Measurements from ENCODE around the gene UPK3A.

The UPK3A gene

GRCh38 chr22:45336971-45337431, 52.3 kb downstream of the UPK3A start:
- Histone ChIP-seq H3K9ac (ENCODE audit: low read depth, low read length) (no peak overlapping the region), H3K36me3 (ENCODE audit: insufficient read depth, low read length) (peaks cover 72% of the 10 kb centered on the region), H3K27me3 (ENCODE audit: insufficient read depth, low read length, poor library complexity) (no peaks in the 10 kb centered on the region), H2AFZ (ENCODE audit: low read depth, low read length) (no peak overlapping the region), H3K9me3 (ENCODE audit: insufficient read depth, low read length, severe bottlenecking) (no peaks in the 10 kb centered on the region), H4K20me1 (ENCODE audit: insufficient read depth, low read length) (no peaks in the 10 kb centered on the region), H3K4me3 (ENCODE audit: low read depth in 1 of 2, low read length in 2 of 2) (no peak overlapping the region), H3K4me2 (ENCODE audit: insufficient read depth, low read length) (no peak overlapping the region), H3K4me1 (ENCODE audit: insufficient read depth, low read length) (no peaks in the 10 kb centered on the region), H3K27ac (ENCODE audit: low read length) (no peak overlapping the region), H3K79me2 (ENCODE audit: insufficient read depth, low read length) (no peaks in the 10 kb centered on the region)
- TF ChIP-seq, protein P1, sequence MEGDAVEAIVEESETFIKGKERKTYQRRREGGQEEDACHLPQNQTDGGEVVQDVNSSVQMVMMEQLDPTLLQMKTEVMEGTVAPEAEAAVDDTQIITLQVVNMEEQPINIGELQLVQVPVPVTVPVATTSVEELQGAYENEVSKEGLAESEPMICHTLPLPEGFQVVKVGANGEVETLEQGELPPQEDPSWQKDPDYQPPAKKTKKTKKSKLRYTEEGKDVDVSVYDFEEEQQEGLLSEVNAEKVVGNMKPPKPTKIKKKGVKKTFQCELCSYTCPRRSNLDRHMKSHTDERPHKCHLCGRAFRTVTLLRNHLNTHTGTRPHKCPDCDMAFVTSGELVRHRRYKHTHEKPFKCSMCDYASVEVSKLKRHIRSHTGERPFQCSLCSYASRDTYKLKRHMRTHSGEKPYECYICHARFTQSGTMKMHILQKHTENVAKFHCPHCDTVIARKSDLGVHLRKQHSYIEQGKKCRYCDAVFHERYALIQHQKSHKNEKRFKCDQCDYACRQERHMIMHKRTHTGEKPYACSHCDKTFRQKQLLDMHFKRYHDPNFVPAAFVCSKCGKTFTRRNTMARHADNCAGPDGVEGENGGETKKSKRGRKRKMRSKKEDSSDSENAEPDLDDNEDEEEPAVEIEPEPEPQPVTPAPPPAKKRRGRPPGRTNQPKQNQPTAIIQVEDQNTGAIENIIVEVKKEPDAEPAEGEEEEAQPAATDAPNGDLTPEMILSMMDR (IDR thresholded peaks at IDR 0.05; ENCODE audit: borderline replicate concordance, extremely low read depth, low read length, poor library complexity, severe bottlenecking) = no peak
- TF ChIP-seq EZH2 (IDR thresholded peaks at IDR 0.05; ENCODE audit: borderline replicate concordance, low read depth, low read length, severe bottlenecking) = no peak
- ATAC-seq (ENCODE audit: insufficient read depth, low read depth) = no peak
- DNase-seq = no peak

- Histone ChIP-seq H3K9ac (ENCODE audit: low read depth, low read length) (no peak overlapping the region), H2AFZ (ENCODE audit: low read depth, low read length) (no peak overlapping the region), H3K79me2 (ENCODE audit: insufficient read depth, low read length) (no peaks in the 10 kb centered on the region), H3K4me1 (ENCODE audit: insufficient read depth, low read length) (no peaks in the 10 kb centered on the region), H4K20me1 (ENCODE audit: insufficient read depth, low read length) (no peaks in the 10 kb centered on the region), H3K4me3 (ENCODE audit: low read depth in 1 of 2, low read length in 2 of 2) (no peak overlapping the region), H3K9me3 (ENCODE audit: insufficient read depth, low read length, severe bottlenecking) (no peaks in the 10 kb centered on the region), H3K27ac (ENCODE audit: low read length) (no peak overlapping the region), H3K4me2 (ENCODE audit: insufficient read depth, low read length) (no peak overlapping the region), H3K27me3 (ENCODE audit: insufficient read depth, low read length, poor library complexity) (no peaks in the 10 kb centered on the region), H3K36me3 (ENCODE audit: insufficient read depth, low read length) (peaks cover 70% of the 10 kb centered on the region)
- no peak for ATAC-seq (ENCODE audit: insufficient read depth, low read depth)
- no peak for DNase-seq
- TF ChIP-seq EZH2 (IDR thresholded peaks at IDR 0.05; ENCODE audit: borderline replicate concordance, low read depth, low read length, severe bottlenecking) = no peak
- TF ChIP-seq, protein P1 (IDR thresholded peaks at IDR 0.05; ENCODE audit: borderline replicate concordance, extremely low read depth, low read length, poor library complexity, severe bottlenecking) = no peak
These were observed 52.8 kb downstream of the UPK3A start for GRCh38 chr22:45337536-45337935.

- Histone ChIP-seq H3K4me2 (ENCODE audit: insufficient read depth, low read length) (no peak overlapping the region), H3K27ac (ENCODE audit: low read length) (no peak overlapping the region), H3K36me3 (ENCODE audit: insufficient read depth, low read length) (peaks cover 66% of the 10 kb centered on the region), H3K9ac (ENCODE audit: low read depth, low read length) (no peak overlapping the region), H3K9me3 (ENCODE audit: insufficient read depth, low read length, severe bottlenecking) (no peaks in the 10 kb centered on the region), H3K79me2 (ENCODE audit: insufficient read depth, low read length) (no peaks in the 10 kb centered on the region), H3K4me3 (ENCODE audit: low read depth in 1 of 2, low read length in 2 of 2) (no peak overlapping the region), H4K20me1 (ENCODE audit: insufficient read depth, low read length) (no peaks in the 10 kb centered on the region), H3K4me1 (ENCODE audit: insufficient read depth, low read length) (no peaks in the 10 kb centered on the region), H2AFZ (ENCODE audit: low read depth, low read length) (no peak overlapping the region), H3K27me3 (ENCODE audit: insufficient read depth, low read length, poor library complexity) (no peaks in the 10 kb centered on the region)
- no peak for DNase-seq
- ATAC-seq (ENCODE audit: insufficient read depth, low read depth) = no peak
- TF ChIP-seq, protein P1 (IDR thresholded peaks at IDR 0.05; ENCODE audit: borderline replicate concordance, extremely low read depth, low read length, poor library complexity, severe bottlenecking) = no peak
- TF ChIP-seq EZH2 (IDR thresholded peaks at IDR 0.05; ENCODE audit: borderline replicate concordance, low read depth, low read length, severe bottlenecking) = no peak
These were observed 54.0 kb downstream of the UPK3A start for GRCh38 chr22:45338795-45339194.

DNA sequence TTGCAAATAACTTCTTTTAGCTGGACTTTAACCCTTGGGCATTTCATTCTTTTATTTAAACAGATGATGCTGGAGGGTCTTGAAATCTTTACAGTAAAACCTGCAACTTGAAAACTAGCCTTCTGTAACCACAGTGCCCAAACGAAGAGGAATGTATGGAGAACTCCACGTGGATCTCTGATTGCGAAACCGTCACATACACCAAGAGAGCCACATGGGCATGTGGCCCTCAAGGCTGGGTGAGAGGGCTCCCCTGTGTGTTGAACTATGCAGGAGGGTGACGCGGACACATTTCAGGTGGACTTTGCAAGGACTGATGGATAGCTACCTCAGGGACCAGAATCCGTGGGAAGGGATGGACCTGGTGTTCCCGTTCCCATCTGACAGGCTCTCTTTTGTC, 55.6 kb downstream of the UPK3A start:
- no peak overlapping the region for H3K27ac ChIP-seq (ENCODE audit: low read length)
- ATAC-seq (ENCODE audit: insufficient read depth, low read depth) = no peak
- no peak overlapping the region for H3K4me3 ChIP-seq (ENCODE audit: low read depth in 1 of 2, low read length in 2 of 2)
- DNase-seq = no peak
- no peaks in the 10 kb centered on the region for H3K79me2 ChIP-seq (ENCODE audit: insufficient read depth, low read length)
- H3K4me1 ChIP-seq (ENCODE audit: insufficient read depth, low read length) = no peaks in the 10 kb centered on the region
- H3K36me3 ChIP-seq (ENCODE audit: insufficient read depth, low read length) = peaks cover 50% of the 10 kb centered on the region
- H3K9me3 ChIP-seq (ENCODE audit: insufficient read depth, low read length, severe bottlenecking) = no peaks in the 10 kb centered on the region
- H3K27me3 ChIP-seq (ENCODE audit: insufficient read depth, low read length, poor library complexity) = no peaks in the 10 kb centered on the region
- H3K9ac ChIP-seq (ENCODE audit: low read depth, low read length) = no peak overlapping the region
- H2AFZ ChIP-seq (ENCODE audit: low read depth, low read length) = no peak overlapping the region
- TF ChIP-seq, protein P1 (IDR thresholded peaks at IDR 0.05; ENCODE audit: borderline replicate concordance, extremely low read depth, low read length, poor library complexity, severe bottlenecking) = no peak
- no peak for TF ChIP-seq EZH2 (IDR thresholded peaks at IDR 0.05; ENCODE audit: borderline replicate concordance, low read depth, low read length, severe bottlenecking)
- no peak overlapping the region for H3K4me2 ChIP-seq (ENCODE audit: insufficient read depth, low read length)
- H4K20me1 ChIP-seq (ENCODE audit: insufficient read depth, low read length) = no peaks in the 10 kb centered on the region

Measured in DND-41 (cell line).